SK-N-SH treated with all-trans-retinoic acid at 6 μM for 48 hours (cell line): ENCODE measurements around the gene ARL6IP4.

Source experiments
- CSDC2 ChIP-seq: fragments of 250-450 bp; sonication (Bioruptor Pico); IDR thresholded peaks from 2 replicates; pipeline ENCODE4 v1.5.0; 2020; ENCODE audit warnings: mild to moderate bottlenecking, moderate library complexity
- ESRRG ChIP-seq: fragments of 250-450 bp; sonication (Bioruptor Pico); IDR thresholded peaks from 2 replicates; pipeline ENCODE4 v1.6.1; 2021; ENCODE audit warnings: mild to moderate bottlenecking
- ISL1 ChIP-seq: fragments of 250-450 bp; sonication (Bioruptor Pico); IDR thresholded peaks from 2 replicates; pipeline ENCODE4 v2.1.2; 2022; ENCODE audit warnings: mild to moderate bottlenecking, moderate library complexity
- OSR1 ChIP-seq: fragments of 250-450 bp; sonication (Bioruptor Pico); IDR thresholded peaks from 2 replicates; pipeline ENCODE4 v1.8.0; 2022; ENCODE audit warnings: moderate library complexity, mild to moderate bottlenecking, inconsistent platforms
- RARB ChIP-seq: fragments of 250-450 bp; sonication (Bioruptor Pico); IDR thresholded peaks from 2 replicates; pipeline ENCODE4 v1.8.0; 2021; ENCODE audit warnings: mild to moderate bottlenecking, moderate library complexity
- SNAI2 ChIP-seq: fragments of 250-450 bp; sonication (Bioruptor Pico); IDR thresholded peaks from 2 replicates; pipeline ENCODE4 v1.5.0; 2020; ENCODE audit warnings: mild to moderate bottlenecking, moderate library complexity
- ZC3H10 ChIP-seq: fragments of 250-450 bp; sonication (Bioruptor Pico); IDR thresholded peaks from 2 replicates; pipeline ENCODE4 v1.5.1; 2021; ENCODE audit warnings: mild to moderate bottlenecking, moderate library complexity
- ZFP30 ChIP-seq: fragments of 450-650 bp; formaldehyde crosslinking; IDR thresholded peaks from 2 replicates; pipeline ENCODE4 v1.5.0; 2022; ENCODE audit warnings: mild to moderate bottlenecking, moderate library complexity
- ZNF70 ChIP-seq: fragments of 450-650 bp; formaldehyde crosslinking; IDR thresholded peaks from 2 replicates; pipeline ENCODE4 v1.5.0; 2020; ENCODE audit warnings: mild to moderate bottlenecking, moderate library complexity
- ZNF8 ChIP-seq: fragments of 450-650 bp; formaldehyde crosslinking; IDR thresholded peaks from 2 replicates; pipeline ENCODE4 v1.5.0; 2020; ENCODE audit warnings: mild to moderate bottlenecking, moderate library complexity
- TF ChIP-seq, protein P1 (sequence below): fragments of 250-450 bp; sonication (Bioruptor Pico); IDR thresholded peaks from 2 replicates; pipeline ENCODE4 v1.8.0; 2020; ENCODE audit warnings: mild to moderate bottlenecking, moderate library complexity, borderline replicate concordance
- TF ChIP-seq, protein P2 (sequence below): fragments of 250-450 bp; sonication (Bioruptor Pico); IDR thresholded peaks from 2 replicates; pipeline ENCODE4 v1.5.1; 2020; ENCODE audit warnings: low read depth, mild to moderate bottlenecking, moderate library complexity
- TF ChIP-seq, protein P3 (sequence below): fragments of 250-450 bp; sonication (Bioruptor Pico); IDR thresholded peaks from 2 replicates; pipeline ENCODE4 v1.8.0; 2021; ENCODE audit warnings: low read depth, mild to moderate bottlenecking, moderate library complexity, borderline replicate concordance

DNA sequence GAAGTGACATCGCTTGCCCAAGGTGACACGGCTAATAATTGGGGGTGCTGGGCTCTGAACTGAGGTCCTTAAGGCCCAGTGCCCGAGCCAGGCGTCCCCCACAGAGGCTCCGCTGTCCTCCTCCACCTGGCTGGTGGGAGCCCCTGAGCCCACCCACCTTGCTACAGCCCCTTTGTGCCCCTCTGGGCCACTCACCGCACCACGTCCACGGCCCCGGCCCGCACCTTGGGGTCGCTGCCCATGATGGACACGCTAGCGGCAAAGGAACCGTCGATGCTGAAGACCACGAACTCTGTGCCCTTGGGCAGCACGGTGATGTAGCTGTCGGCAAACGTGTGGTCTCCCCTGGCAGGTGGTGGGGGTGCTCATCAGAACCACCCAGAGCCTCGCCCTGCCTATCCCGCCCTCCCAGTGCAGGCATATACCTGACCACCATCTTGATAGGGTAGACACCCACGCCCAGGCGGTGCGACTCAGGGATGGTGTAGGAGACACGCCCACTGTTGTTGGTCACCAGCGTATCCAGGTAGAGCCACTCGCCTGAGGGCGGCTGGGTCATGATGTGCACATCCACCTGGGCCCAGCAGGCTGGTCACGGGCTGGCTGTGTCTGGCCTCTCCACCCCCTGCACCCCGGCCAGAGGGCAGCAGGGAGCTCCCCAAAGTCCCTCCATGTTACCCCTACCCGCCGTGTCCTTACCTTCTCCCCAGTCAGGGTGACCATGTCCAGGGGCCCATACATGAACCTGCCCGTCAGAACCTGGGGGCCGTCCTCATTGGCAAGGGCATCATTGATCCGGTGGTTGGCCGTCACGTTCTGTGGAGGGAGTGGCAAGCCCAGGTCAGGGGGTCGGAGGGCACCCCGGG is 6.8 kb downstream of the ARL6IP4 start:
- TF ChIP-seq SNAI2 (CRISPR knock-in tag) (no peak), RARB (CRISPR knock-in tag) (no peak), CSDC2 (CRISPR knock-in tag) (no peak), ZFP30 (CRISPR knock-in tag) (no peak), ESRRG (CRISPR knock-in tag) (no peak), OSR1 (CRISPR knock-in tag) (no peak), ZNF8 (CRISPR knock-in tag) (no peak), ZNF70 (CRISPR knock-in tag) (no peak), ISL1 (CRISPR knock-in tag) (no peak), ZC3H10 (CRISPR knock-in tag) (no peak)
- TF ChIP-seq, protein P1, sequence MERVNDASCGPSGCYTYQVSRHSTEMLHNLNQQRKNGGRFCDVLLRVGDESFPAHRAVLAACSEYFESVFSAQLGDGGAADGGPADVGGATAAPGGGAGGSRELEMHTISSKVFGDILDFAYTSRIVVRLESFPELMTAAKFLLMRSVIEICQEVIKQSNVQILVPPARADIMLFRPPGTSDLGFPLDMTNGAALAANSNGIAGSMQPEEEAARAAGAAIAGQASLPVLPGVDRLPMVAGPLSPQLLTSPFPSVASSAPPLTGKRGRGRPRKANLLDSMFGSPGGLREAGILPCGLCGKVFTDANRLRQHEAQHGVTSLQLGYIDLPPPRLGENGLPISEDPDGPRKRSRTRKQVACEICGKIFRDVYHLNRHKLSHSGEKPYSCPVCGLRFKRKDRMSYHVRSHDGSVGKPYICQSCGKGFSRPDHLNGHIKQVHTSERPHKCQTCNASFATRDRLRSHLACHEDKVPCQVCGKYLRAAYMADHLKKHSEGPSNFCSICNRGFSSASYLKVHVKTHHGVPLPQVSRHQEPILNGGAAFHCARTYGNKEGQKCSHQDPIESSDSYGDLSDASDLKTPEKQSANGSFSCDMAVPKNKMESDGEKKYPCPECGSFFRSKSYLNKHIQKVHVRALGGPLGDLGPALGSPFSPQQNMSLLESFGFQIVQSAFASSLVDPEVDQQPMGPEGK (CRISPR knock-in tag) = no peak
- TF ChIP-seq, protein P2, sequence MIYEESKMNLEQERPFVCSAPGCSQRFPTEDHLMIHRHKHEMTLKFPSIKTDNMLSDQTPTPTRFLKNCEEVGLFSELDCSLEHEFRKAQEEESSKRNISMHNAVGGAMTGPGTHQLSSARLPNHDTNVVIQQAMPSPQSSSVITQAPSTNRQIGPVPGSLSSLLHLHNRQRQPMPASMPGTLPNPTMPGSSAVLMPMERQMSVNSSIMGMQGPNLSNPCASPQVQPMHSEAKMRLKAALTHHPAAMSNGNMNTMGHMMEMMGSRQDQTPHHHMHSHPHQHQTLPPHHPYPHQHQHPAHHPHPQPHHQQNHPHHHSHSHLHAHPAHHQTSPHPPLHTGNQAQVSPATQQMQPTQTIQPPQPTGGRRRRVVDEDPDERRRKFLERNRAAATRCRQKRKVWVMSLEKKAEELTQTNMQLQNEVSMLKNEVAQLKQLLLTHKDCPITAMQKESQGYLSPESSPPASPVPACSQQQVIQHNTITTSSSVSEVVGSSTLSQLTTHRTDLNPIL = no peak
- TF ChIP-seq, protein P3, sequence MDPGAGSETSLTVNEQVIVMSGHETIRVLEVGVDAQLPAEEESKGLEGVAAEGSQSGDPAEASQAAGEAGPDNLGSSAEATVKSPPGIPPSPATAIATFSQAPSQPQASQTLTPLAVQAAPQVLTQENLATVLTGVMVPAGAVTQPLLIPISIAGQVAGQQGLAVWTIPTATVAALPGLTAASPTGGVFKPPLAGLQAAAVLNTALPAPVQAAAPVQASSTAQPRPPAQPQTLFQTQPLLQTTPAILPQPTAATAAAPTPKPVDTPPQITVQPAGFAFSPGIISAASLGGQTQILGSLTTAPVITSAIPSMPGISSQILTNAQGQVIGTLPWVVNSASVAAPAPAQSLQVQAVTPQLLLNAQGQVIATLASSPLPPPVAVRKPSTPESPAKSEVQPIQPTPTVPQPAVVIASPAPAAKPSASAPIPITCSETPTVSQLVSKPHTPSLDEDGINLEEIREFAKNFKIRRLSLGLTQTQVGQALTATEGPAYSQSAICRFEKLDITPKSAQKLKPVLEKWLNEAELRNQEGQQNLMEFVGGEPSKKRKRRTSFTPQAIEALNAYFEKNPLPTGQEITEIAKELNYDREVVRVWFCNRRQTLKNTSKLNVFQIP = no peak
